BLaER1 treated with 17β-estradiol and CSF1 and Interleukin-3, amounts not matched to agents 10 nM and 100 nM (cell line): ENCODE results near the gene PPP2R3B.

Source experiments
- H3K27ac ChIP-seq, 11 experiments: shearing (Covaris generic); formaldehyde crosslinking; 2 replicates each; pipeline ENCODE4 v1.8.1; 2022
- H3K27me3 ChIP-seq, 11 experiments: shearing (Covaris generic); formaldehyde crosslinking; 2 replicates each; pipeline ENCODE4 v1.8.1; 2022
- H3K36me3 ChIP-seq, 11 experiments: shearing (Covaris generic); formaldehyde crosslinking; 2 replicates each; pipeline ENCODE4 v1.8.1; 2022
- H3K4me1 ChIP-seq, 10 experiments: shearing (Covaris generic); formaldehyde crosslinking; 2 replicates each; pipeline ENCODE4 v1.8.1; 2022
- H3K4me2 ChIP-seq, 11 experiments: shearing (Covaris generic); formaldehyde crosslinking; 2 replicates each; pipeline ENCODE4 v1.8.1; 2022
- H3K4me3 ChIP-seq, 10 experiments: shearing (Covaris generic); formaldehyde crosslinking; 2 replicates each; pipeline ENCODE4 v1.8.1; 2022
- H3K9ac ChIP-seq, 11 experiments: shearing (Covaris generic); formaldehyde crosslinking; 2 replicates each; pipeline ENCODE4 v1.8.1; 2022
- H3K9me3 ChIP-seq, 11 experiments: shearing (Covaris generic); formaldehyde crosslinking; replicated peaks in 1 of 11; 2 replicates each; pipeline ENCODE4 v1.8.1; 2022
- H4K20me1 ChIP-seq, 11 experiments: shearing (Covaris generic); formaldehyde crosslinking; 2 replicates each; pipeline ENCODE4 v1.8.1; 2022
- Cebpa-rat ChIP-seq, 11 experiments: shearing (Covaris generic); IDR thresholded peaks; 2 replicates each; pipeline ENCODE4 v1.8.1; 2022

PPP2R3B gene

GRCh38 chrX:413322-414201 is 26.9 kb upstream of the PPP2R3B start:
- Histone ChIP-seq H4K20me1 (no peaks in the 10 kb centered on the region), H3K9me3 (peaks cover 10 to 14% (median 13%) of the 10 kb centered on the region in 11 experiments), H3K27ac (peak overlapping the region in 1 of 11 experiments; percentile 20; a peak in 2 of 22 replicates), H3K36me3 (peaks cover 0 to 10% (median 0%) of the 10 kb centered on the region in 11 experiments; a peak in 5 of 22 replicates), H3K4me2 (peak overlapping the region; percentile 49 to 76 (median 64)), H3K9ac (peak overlapping the region in 5 of 11 experiments; percentile 10 to 48 (median 18); a peak in 5 of 22 replicates), H3K4me1 (peaks cover 0 to 11% (median 7%) of the 10 kb centered on the region in 10 experiments; a peak in 8 of 20 replicates), H3K27me3 (peaks cover 0 to 8% (median 0%) of the 10 kb centered on the region in 11 experiments; a peak in 2 of 22 replicates), H3K4me3 (peak overlapping the region in 3 of 10 experiments; percentile 19 to 37 (median 27); a peak in 5 of 20 replicates)
- no peak for TF ChIP-seq Cebpa-rat (IDR thresholded peaks at IDR 0.05)

DNA sequence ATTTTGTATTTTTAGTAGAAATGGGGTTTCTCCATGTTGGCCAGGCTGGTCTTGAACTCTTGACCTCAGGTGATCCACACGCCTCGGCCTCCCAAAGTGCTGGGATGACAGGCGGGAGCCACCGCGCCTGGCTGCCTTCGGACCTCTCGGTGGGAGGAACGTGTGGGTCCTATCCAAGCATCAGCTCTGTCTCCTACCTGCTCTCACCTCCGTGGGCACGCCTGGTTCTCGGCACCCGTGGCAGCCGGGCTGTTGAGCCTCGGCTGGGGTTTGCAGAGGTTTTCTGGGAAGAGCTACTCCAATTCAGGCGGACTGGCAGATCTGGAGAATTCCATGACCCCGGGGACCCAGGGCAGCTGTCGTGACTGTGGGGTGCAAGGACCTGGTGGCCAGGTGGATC is 23.6 kb upstream of the PPP2R3B start:
- no peak overlapping the region for H3K9ac ChIP-seq
- peaks cover 0 to 10% (median 0%) of the 10 kb centered on the region in 11 experiments; a peak in 5 of 22 replicates for H3K36me3 ChIP-seq
- peaks cover 12 to 36% (median 29%) of the 10 kb centered on the region in 11 experiments for H3K9me3 ChIP-seq
- peaks cover 0 to 11% (median 7%) of the 10 kb centered on the region in 10 experiments; a peak in 8 of 20 replicates for H3K4me1 ChIP-seq
- no peak overlapping the region for H3K4me2 ChIP-seq
- no peak overlapping the region for H3K27ac ChIP-seq
- H4K20me1 ChIP-seq: no peaks in the 10 kb centered on the region
- H3K4me3 ChIP-seq: no peak overlapping the region
- no peak for TF ChIP-seq Cebpa-rat (IDR thresholded peaks at IDR 0.05)
- peaks cover 0 to 8% (median 0%) of the 10 kb centered on the region in 11 experiments; a peak in 2 of 22 replicates for H3K27me3 ChIP-seq

DNA sequence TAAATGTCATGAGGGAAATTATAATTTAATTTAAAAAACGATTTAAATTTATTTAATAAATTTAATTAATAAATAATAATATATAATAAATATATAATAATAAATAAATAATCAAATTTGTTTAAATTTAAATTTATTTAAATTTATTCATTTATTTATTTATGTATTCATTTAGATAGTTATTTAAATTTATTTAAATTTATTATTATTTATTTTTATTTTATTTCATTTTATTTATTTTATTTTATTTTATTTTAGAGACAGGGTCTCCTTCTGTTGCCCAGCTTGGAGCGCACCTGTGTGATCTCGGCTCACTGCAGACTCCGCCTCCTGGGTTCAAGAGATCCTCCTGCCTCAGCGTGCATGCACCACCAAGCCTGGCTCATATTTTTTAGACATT is 18.4 kb upstream of the PPP2R3B start:
- Histone ChIP-seq H3K9ac (no peak overlapping the region), H3K4me1 (peaks cover 0 to 33% (median 19%) of the 10 kb centered on the region in 10 experiments; a peak in 13 of 20 replicates), H3K4me2 (no peak overlapping the region), H3K9me3 (peaks cover 12 to 36% (median 29%) of the 10 kb centered on the region in 11 experiments), H3K36me3 (peaks cover 0 to 10% (median 0%) of the 10 kb centered on the region in 11 experiments; a peak in 5 of 22 replicates), H3K27ac (no peak overlapping the region), H4K20me1 (no peaks in the 10 kb centered on the region), H3K27me3 (no peaks in the 10 kb centered on the region), H3K4me3 (no peak overlapping the region)
- TF ChIP-seq Cebpa-rat (IDR thresholded peaks at IDR 0.05): no peak

DNA sequence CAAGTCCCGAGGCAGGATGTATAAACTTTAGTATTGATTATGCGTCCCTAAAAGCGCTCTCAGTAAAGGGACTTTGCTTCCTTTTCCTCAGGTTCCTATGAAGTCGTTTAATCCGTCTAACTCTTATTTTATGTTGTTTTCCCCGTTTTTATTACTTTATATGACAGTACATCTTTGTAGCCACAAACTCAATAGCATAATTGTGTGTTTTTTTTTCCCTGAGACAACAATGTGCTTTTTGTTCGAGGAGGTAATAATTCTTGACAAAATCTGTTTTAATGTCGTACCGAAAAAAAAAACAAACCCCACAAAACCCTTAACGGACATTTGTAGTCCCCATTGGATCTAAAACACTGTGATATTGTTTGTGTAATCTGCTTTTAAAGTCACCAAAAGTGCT is 17.9 kb upstream of the PPP2R3B start:
- no peak overlapping the region for H3K9ac ChIP-seq

DNA sequence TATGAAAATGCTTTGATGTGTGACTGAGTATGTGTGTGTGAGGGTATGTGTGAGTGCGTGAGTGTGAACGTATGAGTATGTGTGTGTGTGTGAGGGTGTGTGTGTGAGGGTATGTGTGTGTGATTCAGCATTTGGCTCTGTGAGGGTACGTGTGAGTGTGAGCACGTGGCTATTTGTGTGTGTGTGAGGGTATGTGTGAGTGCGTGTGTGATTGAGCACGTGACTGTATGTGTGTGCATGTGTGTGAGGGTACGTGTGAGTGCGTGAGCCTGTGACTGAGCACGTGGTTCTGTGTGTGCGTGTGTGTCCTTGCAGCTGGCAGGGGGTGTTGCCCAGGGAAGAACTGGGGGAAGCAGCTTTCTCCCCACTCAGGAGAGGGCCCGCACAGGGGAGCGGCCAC is 16.1 kb upstream of the PPP2R3B start:
- H3K4me3 ChIP-seq: no peak overlapping the region
- peak overlapping the region in 9 of 11 experiments; percentile 5 to 81 (median 64); a peak in 14 of 22 replicates for H3K4me2 ChIP-seq
- peaks cover 2 to 56% (median 28%) of the 10 kb centered on the region in 10 experiments; a peak in 17 of 20 replicates for H3K4me1 ChIP-seq
- no peak for TF ChIP-seq Cebpa-rat (IDR thresholded peaks at IDR 0.05)
- H3K27ac ChIP-seq: 0 out of 22 replicates have a peak overlapping the region, but pooled peaks of 1 of the 11 experiments have one; percentile 9
- H4K20me1 ChIP-seq: no peaks in the 10 kb centered on the region
- H3K27me3 ChIP-seq: no peaks in the 10 kb centered on the region
- H3K36me3 ChIP-seq: no peaks in the 10 kb centered on the region
- H3K9ac ChIP-seq: no peak overlapping the region; a peak in 1 of 22 replicates
- H3K9me3 ChIP-seq: peaks cover 0 to 17% (median 14%) of the 10 kb centered on the region in 11 experiments; a peak in 18 of 22 replicates

More for the DNA sequence above, 17.9 kb upstream of the PPP2R3B start:
- no peak overlapping the region for H3K4me3 ChIP-seq
- no peaks in the 10 kb centered on the region for H3K27me3 ChIP-seq
- H4K20me1 ChIP-seq: no peaks in the 10 kb centered on the region
- H3K9me3 ChIP-seq: peaks cover 12 to 33% (median 29%) of the 10 kb centered on the region in 11 experiments
- H3K4me1 ChIP-seq: peaks cover 0 to 38% (median 21%) of the 10 kb centered on the region in 10 experiments; a peak in 13 of 20 replicates
- no peak overlapping the region for H3K27ac ChIP-seq
- no peak overlapping the region for H3K4me2 ChIP-seq
- H3K36me3 ChIP-seq: peaks cover 0 to 10% (median 0%) of the 10 kb centered on the region in 11 experiments; a peak in 5 of 22 replicates
- TF ChIP-seq Cebpa-rat (IDR thresholded peaks at IDR 0.05): no peak

- no peak for TF ChIP-seq Cebpa-rat (IDR thresholded peaks at IDR 0.05)
- H3K27me3 ChIP-seq: no peaks in the 10 kb centered on the region
- peaks cover 5 to 75% (median 35%) of the 10 kb centered on the region in 10 experiments; a peak in 17 of 20 replicates for H3K4me1 ChIP-seq
- no peaks in the 10 kb centered on the region for H3K9me3 ChIP-seq
- H3K36me3 ChIP-seq: no peaks in the 10 kb centered on the region
- H3K9ac ChIP-seq: peak overlapping the region in 1 of 11 experiments; percentile 9; a peak in 1 of 22 replicates
- no peaks in the 10 kb centered on the region for H4K20me1 ChIP-seq
- no peak overlapping the region for H3K4me3 ChIP-seq
- H3K27ac ChIP-seq: 0 out of 22 replicates have a peak overlapping the region, but pooled peaks of 1 of the 11 experiments have one; percentile 20
- H3K4me2 ChIP-seq: peak overlapping the region in 6 of 11 experiments; percentile 26 to 66 (median 48); a peak in 13 of 22 replicates
Measured at GRCh38 chrX:400258-400657, 13.6 kb upstream of the PPP2R3B start.

- Histone ChIP-seq H3K9me3 (no peaks in the 10 kb centered on the region), H3K9ac (peak overlapping the region; percentile 34 to 77 (median 68); a peak in 20 of 22 replicates), H3K4me1 (peaks cover 5 to 57% (median 23%) of the 10 kb centered on the region in 10 experiments; a peak in 17 of 20 replicates), H3K4me3 (peak overlapping the region; percentile 37 to 65 (median 46); a peak in 18 of 20 replicates), H3K36me3 (no peaks in the 10 kb centered on the region), H3K4me2 (peak overlapping the region; percentile 60 to 93 (median 85)), H3K27me3 (no peaks in the 10 kb centered on the region), H4K20me1 (no peaks in the 10 kb centered on the region), H3K27ac (peak overlapping the region in 9 of 11 experiments; percentile 28 to 79 (median 70); a peak in 18 of 22 replicates)
- TF ChIP-seq Cebpa-rat (IDR thresholded peaks at IDR 0.05): no peak
Measured at GRCh38 chrX:397575-397974, 10.9 kb upstream of the PPP2R3B start.

- Histone ChIP-seq H3K36me3 (no peaks in the 10 kb centered on the region), H3K27me3 (no peaks in the 10 kb centered on the region), H3K4me1 (peaks cover 5 to 41% (median 16%) of the 10 kb centered on the region in 10 experiments; a peak in 17 of 20 replicates), H3K27ac (no peak overlapping the region), H3K9ac (no peak overlapping the region), H3K4me2 (no peak overlapping the region), H3K4me3 (no peak overlapping the region), H3K9me3 (no peaks in the 10 kb centered on the region), H4K20me1 (no peaks in the 10 kb centered on the region)
- no peak for TF ChIP-seq Cebpa-rat (IDR thresholded peaks at IDR 0.05)
Measured at GRCh38 chrX:394830-395229, 8.1 kb upstream of the PPP2R3B start.

DNA sequence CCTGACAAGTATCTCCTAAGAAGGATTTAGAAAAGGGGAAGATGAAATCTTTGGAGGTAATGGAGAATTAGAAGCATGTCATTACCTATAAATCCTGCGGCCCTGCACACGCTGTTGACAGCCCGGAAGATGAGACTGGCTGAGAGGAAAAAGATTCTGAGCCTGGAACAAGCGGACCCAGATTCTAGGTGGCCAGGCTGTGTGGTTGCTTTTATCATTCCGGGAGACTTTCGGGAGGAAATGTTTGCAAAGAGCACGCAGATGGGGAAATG is 5.8 kb upstream of the PPP2R3B start:
- no peak for TF ChIP-seq Cebpa-rat (IDR thresholded peaks at IDR 0.05)
- Histone ChIP-seq H3K4me2 (no peak overlapping the region), H3K27me3 (no peaks in the 10 kb centered on the region), H3K4me1 (peaks cover 0 to 26% (median 10%) of the 10 kb centered on the region in 10 experiments; a peak in 16 of 20 replicates), H3K27ac (no peak overlapping the region), H3K9me3 (no peaks in the 10 kb centered on the region), H3K36me3 (no peaks in the 10 kb centered on the region), H3K4me3 (no peak overlapping the region), H4K20me1 (no peaks in the 10 kb centered on the region), H3K9ac (no peak overlapping the region)
